Mononuclear cell (primary cell): ENCODE measurements around the gene FZD1. TPM values are rescaled to one million over a fixed set of nuclear protein-coding genes. Genes with fewer than 3 reads are reported as not detected.
"Not testable (repeated sequence)": the region's sequence is repeated elsewhere in the genome, so short reads cannot be mapped to it uniquely, and the experiment has no call there.

Experiments
- H3K27me3 ChIP-seq: 2 replicates; pipeline ENCODE4 v1.6.0; 2011; ENCODE audit warnings: low read length, control low read depth; ENCODE audit not compliant: insufficient read depth
- H3K4me1 ChIP-seq: 2 replicates; pipeline ENCODE4 v1.5.1; 2011; ENCODE audit warnings: mild to moderate bottlenecking, low read length, control low read depth; ENCODE audit not compliant: insufficient read depth
- H3K4me3 ChIP-seq: 2 replicates; pipeline ENCODE4 v1.5.1; 2011; ENCODE audit warnings: mild to moderate bottlenecking, low read length, moderate library complexity
- H3K9me3 ChIP-seq: 2 replicates; pipeline ENCODE4 v1.5.1; 2011; ENCODE audit warnings: low read depth, mild to moderate bottlenecking, control low read depth, low read length
- total RNA-seq: library from RNA; depleted of rRNA; stranded (reverse); fragments of >200 nt; gene quantifications from one replicate; pipeline ENCODE4 v1.2.3, GENCODE V29; 2012

FZD1 gene
- total RNA-seq, 1 donor, result 3.6 TPM

DNA sequence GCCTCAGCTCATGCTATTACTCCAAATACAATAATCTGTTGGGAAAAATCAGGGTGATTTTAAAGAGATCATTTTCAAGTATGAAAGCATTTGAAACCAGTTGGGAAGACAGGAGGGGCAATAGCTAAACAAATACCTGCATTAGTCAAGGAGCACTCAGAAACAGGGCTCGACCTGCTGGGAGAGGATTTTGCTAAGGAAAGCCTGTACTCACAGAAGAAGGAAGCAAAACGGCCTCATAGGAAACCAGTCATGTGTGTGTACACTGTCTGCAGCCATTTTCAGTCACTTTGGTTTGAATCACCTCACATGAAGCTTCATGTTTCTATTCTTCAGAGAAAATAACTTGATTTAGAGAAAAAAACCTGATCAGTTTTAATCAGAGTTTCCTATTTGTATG lies 38.6 kb downstream of the FZD1 start:
- Histone ChIP-seq H3K27me3 (no peaks in the 10 kb centered on the region), H3K4me3 (no peak overlapping the region), H3K9me3 (no peaks in the 10 kb centered on the region), H3K4me1 (peaks cover 23% of the 10 kb centered on the region)

DNA sequence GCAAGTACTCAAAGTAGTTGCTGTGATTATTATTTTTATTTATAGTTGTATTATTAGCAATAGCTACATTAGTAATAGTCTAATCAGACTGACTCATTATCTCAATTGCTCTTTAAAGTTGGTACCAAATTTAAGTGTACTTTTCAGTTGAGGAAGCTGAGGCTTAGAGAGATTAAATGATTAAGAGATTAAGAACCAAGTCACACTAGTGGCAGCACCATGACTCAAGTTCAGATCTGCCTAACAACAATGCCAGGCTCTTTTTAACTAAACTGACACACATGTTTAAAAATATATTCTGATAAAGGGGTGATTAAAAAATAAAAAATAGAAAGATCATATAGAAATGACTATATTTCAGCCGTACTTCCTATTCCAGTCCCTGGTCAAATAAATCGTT lies 42.0 kb downstream of the FZD1 start:
- Histone ChIP-seq H3K4me3 (no peak overlapping the region), H3K4me1 (peaks cover 6% of the 10 kb centered on the region), H3K27me3 (no peaks in the 10 kb centered on the region), H3K9me3 (no peaks in the 10 kb centered on the region)

DNA sequence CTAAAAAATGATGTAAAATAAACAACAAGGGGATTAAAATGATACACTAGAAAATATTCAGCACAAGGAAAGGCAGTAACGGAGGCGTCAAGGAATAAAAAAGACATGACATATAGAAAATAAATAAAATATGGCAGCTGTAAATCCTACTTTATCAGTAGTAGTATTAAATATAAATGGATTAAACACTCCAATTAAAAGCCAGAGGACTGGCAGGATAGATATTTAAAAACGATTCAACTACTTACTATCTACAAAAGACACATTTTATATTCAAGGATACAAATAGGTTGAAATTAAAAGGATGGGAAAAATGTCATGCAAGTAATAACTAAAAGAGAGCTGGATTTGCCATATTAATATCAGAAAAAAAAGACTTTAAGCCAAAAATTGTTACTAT lies 43.2 kb downstream of the FZD1 start:
- Histone ChIP-seq H3K4me3 (no peak overlapping the region), H3K27me3 (no peaks in the 10 kb centered on the region), H3K9me3 (no peaks in the 10 kb centered on the region), H3K4me1 (peaks cover 3% of the 10 kb centered on the region)

DNA sequence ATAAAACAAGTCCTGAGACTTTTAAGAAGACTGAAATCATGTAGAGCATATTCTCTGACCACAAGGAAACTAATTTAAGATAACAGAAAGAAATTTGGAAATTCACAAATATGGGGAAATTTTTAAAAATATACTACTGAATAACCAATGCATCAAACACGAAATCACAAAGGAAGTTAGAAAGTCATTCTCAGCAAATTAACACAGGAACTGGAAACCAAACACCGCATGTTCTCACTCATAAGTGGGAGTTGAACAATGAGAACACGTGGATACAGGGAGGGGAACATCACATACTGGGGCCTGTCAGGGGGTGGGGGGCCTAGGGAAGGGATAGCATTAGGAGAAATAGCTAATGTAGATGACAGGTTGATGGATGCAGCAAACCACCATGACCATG lies 44.0 kb downstream of the FZD1 start:
- H3K4me1 ChIP-seq, H3K27me3 ChIP-seq, H3K9me3 ChIP-seq, H3K4me3 ChIP-seq: not testable (repeated sequence)

DNA sequence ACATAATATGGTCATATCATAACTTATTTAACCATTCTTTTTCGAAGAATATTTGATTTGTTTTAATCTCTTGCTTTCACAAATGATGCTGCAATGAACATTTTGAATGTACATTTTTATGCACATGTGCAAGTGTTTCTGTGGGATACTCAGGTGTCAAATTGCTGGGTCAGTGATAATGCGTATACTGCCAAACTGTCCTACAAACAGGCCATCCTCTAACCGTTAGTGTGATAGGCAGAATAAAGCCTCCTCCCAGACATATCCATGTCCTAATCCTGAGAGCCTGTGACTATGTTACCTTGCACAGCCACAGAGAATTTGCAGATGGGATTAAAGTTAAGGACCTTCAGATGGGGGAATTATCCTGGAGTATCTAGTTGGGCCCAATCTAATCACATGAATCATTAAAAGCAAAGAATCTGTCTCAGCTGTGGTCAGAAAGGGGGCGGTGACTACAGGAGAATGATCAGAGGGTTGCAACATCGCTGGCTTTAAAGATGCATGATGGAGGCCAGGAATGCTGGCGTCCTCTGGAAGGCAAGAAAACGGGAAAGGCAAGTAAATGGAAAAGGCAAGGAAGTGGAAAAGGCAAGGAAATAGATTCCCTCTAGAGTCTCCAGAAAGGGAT lies 46.7 kb downstream of the FZD1 start:
- Histone ChIP-seq H3K4me1 (peaks cover 3% of the 10 kb centered on the region), H3K9me3 (no peaks in the 10 kb centered on the region), H3K27me3 (no peaks in the 10 kb centered on the region), H3K4me3 (no peak overlapping the region)

DNA sequence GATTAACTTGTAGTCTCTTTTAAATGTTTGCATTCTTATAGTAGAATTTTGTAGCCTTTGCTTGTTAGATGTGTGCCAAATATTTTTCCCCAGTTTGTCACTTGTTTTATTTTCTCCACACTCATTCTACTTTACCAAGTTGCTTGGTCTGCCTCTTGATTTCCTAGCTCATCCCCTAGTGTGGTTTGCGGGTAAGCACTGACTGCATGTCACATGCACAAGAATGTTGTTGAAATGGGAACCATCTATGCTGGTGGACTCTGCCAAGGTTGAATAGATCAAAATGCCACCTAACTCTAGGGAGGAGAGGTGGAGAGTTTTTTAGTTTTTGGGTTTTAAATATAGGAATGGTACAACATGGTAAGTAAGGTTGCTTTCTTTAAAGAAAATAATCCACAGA lies 47.6 kb downstream of the FZD1 start:
- no peaks in the 10 kb centered on the region for H3K9me3 ChIP-seq
- no peaks in the 10 kb centered on the region for H3K27me3 ChIP-seq
- H3K4me1 ChIP-seq, result peaks cover 3% of the 10 kb centered on the region
- no peak overlapping the region for H3K4me3 ChIP-seq

DNA sequence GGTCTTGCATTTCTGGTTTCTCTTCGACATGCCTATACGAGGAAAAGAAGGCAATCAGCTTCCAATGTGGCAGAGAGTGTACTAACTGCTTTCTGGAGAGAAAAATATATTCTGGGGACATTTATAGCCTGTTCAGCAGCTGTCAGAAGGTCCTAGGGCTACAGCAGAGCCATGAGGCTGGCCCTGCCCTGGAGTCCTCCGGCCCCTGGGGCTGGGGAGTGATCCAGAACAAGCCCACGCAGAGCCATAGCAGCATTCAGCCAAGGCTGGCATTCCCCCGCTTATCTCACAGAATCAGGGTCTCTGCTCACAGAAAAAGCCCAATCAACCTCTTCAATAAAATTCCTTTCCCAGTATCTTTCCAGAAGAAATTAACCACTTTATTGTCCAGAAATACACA lies 48.9 kb downstream of the FZD1 start:
- H3K27me3 ChIP-seq, result no peaks in the 10 kb centered on the region
- H3K4me1 ChIP-seq, result peaks cover 3% of the 10 kb centered on the region
- H3K4me3 ChIP-seq, result no peak overlapping the region
- no peaks in the 10 kb centered on the region for H3K9me3 ChIP-seq

DNA sequence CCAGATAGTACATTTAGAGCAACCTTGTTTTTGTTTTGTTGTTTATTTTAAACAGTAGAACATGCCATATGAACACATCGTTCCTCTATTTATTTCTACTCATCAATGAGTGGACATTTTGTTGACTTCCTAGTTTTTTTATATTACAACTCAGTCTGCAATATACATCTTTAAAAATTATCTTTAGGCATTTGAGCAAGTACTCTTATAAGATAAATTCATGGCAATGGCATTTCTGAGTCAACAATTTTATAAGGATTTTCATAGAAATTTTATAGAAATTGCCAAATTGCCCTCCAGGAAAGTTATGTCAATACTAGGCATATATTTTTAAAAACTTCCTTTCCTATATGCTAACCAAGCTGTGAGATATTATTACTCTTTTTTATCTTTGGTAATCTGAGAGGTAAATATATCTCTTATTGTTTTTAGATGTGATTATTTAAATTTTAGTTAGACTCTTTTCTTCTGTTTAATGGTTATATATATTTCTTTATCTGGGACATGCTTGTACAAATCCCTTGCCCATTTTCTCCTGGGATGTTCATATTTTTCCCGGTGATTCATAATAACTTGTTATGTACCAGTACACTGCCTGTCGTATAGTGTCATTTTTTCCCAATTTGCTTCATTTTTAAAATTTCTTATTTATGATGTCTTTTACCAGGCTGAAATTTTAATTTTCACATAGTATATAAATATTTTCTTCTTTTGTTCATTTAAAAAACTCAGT lies 50.5 kb downstream of the FZD1 start:
- Histone ChIP-seq H3K4me1 (no peaks in the 10 kb centered on the region), H3K27me3 (no peaks in the 10 kb centered on the region), H3K9me3 (no peaks in the 10 kb centered on the region), H3K4me3 (no peak overlapping the region)

DNA sequence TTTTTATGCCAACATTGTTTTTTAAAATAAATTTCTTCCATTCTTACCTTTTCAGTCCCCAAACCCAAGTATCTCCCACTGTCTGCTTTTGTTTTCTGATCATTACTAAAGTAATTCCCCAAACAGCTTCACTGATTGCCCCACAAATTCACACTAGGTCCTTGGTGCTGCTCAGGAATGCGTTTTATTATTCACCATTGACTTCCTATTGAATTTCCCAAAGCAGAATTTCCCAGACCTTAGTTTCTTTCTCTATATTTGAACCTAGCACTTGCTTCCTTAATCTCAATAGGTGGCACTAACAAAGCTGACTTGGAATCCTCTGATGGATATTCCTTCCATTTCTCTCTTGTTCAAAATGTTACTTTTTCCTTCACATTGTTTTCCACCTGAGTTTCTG lies 52.2 kb downstream of the FZD1 start:
- Histone ChIP-seq H3K27me3 (no peaks in the 10 kb centered on the region), H3K9me3 (no peaks in the 10 kb centered on the region), H3K4me3 (no peak overlapping the region), H3K4me1 (no peaks in the 10 kb centered on the region)

DNA sequence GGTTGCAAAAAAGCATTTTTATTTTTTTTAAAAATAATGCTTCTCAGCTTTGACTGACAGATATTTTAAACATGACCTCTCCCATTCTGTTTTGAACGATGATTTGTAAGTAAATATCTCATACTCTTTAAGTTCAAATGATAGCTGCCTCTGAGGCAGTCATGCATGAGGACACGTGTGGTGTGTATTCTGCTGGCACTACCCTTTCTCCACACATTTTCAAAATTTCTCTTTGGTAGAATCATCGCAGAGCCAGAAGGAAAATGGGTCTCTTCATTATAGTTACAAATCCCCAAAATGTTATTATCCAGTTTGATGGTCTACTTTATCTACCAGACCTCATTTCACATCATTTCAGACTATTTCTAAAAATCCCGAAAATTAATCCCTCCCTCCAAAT lies 55.1 kb downstream of the FZD1 start:
- H3K9me3 ChIP-seq, result no peaks in the 10 kb centered on the region
- H3K4me3 ChIP-seq, result no peak overlapping the region
- H3K27me3 ChIP-seq, result no peaks in the 10 kb centered on the region
- H3K4me1 ChIP-seq, result no peaks in the 10 kb centered on the region

DNA sequence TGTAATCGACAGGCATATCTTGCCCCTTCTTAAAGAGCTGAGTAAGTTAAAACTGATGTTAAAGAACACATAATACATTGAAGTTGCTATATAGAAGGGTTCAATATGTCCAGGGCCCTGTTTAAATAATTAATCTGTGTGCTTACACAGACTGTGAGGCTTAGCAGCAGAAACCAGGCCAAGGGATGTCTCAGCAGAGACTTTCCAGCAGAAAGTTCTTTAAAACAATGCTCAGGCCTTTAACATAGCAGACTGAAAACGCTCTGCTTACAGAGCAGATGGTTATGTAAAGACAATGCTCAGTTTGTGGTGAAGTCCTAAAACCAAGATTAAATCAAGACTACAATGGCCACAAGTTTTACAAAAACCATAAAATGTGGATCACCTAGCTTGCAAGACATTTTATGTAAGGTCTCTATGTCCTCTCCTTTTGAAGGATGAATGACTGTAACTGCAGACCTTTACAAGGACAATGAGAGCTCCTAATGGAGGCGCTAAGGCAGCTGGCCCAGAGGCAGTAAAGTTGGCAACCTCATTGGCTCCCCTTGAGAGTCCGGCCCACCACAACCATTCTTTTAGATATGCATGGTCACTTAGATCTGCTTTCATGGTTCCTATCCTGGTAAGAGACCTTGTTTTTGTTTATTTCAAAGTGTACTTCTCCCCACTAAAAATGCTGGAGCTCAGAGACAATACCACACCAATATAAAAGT lies 56.3 kb downstream of the FZD1 start:
- Histone ChIP-seq H3K4me1 (peaks cover 4% of the 10 kb centered on the region), H3K4me3 (no peak overlapping the region), H3K9me3 (no peaks in the 10 kb centered on the region), H3K27me3 (no peaks in the 10 kb centered on the region)
